DND-41 (cell line): ENCODE data around the gene NTM.

ENCODE experiments used
- EZH2 ChIP-seq: IDR thresholded peaks from 3 replicates; pipeline ENCODE4 v1.6.1; 2012; ENCODE audit warnings: borderline replicate concordance, low read depth, mild to moderate bottlenecking, moderate library complexity, low read length, inconsistent platforms; ENCODE audit not compliant: severe bottlenecking
- TF ChIP-seq, protein P1 (sequence below): IDR thresholded peaks from 2 replicates; pipeline ENCODE4 v1.5.1; 2012; ENCODE audit warnings: borderline replicate concordance, low read length, moderate library complexity, mild to moderate bottlenecking; ENCODE audit not compliant: poor library complexity, severe bottlenecking; ENCODE audit errors: extremely low read depth

DNA sequence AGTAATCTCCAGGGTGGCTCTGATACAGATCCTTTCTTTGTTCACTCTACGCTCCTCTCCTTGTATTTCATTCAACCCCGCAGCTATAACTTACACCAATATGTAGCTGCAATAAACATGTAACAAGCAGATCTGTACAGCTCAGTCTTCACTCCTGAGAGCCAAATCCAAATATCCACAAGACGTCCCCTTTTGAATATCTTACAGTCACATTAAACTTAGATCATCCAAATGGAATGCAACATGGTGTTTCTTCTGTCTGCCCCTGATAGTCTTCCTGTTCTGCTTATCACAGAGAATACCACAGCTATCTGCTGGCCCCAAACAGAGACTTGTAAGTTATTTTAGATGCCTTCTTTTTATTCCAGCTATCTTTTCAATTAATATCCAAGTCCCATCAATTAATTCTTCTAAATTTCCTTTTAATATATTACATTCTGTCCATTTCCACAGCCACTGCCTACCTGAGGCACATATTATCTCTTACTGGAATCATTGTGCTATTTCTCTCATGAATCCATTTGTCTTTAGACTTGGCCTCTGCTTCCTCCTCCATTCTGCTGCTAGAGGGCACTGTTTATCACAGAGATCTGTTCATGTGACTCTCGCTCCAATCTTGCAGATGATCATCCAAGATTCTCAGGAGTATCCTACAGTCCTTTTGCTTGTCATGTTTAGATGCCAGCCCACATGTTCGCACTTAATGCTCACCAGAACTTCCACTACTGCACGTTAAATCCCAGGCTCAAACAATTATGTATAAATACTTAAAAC is 908.6 kb downstream of the NTM start:
- no peak for TF ChIP-seq EZH2
- TF ChIP-seq, protein P1, sequence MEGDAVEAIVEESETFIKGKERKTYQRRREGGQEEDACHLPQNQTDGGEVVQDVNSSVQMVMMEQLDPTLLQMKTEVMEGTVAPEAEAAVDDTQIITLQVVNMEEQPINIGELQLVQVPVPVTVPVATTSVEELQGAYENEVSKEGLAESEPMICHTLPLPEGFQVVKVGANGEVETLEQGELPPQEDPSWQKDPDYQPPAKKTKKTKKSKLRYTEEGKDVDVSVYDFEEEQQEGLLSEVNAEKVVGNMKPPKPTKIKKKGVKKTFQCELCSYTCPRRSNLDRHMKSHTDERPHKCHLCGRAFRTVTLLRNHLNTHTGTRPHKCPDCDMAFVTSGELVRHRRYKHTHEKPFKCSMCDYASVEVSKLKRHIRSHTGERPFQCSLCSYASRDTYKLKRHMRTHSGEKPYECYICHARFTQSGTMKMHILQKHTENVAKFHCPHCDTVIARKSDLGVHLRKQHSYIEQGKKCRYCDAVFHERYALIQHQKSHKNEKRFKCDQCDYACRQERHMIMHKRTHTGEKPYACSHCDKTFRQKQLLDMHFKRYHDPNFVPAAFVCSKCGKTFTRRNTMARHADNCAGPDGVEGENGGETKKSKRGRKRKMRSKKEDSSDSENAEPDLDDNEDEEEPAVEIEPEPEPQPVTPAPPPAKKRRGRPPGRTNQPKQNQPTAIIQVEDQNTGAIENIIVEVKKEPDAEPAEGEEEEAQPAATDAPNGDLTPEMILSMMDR = peak; percentile 73
